KMS-11 (cell line): ENCODE results near the gene CTNNA2.

ENCODE experiments used
- H2AFZ ChIP-seq: fragments of 200-600 bp; sonication (generic); 2 replicates; pipeline ENCODE4 v1.6.1; 2016; ENCODE audit warnings: antibody characterized with exemption, mixed run types, low read depth
- H3K27ac ChIP-seq: fragments of 200-600 bp; sonication (generic); 2 replicates; pipeline ENCODE4 v1.6.1; 2016; ENCODE audit warnings: mild to moderate bottlenecking, mixed run types
- H3K27me3 ChIP-seq: fragments of 200-600 bp; sonication (generic); 2 replicates; pipeline ENCODE4 v1.6.1; 2017; ENCODE audit warnings: mild to moderate bottlenecking, low read depth, mixed run types, moderate library complexity; ENCODE audit not compliant: insufficient read depth
- H3K36me3 ChIP-seq: fragments of 200-600 bp; sonication (generic); 2 replicates; pipeline ENCODE4 v1.6.1; 2017; ENCODE audit warnings: mild to moderate bottlenecking, mixed run types; ENCODE audit not compliant: insufficient read depth
- H3K4me1 ChIP-seq: fragments of 200-600 bp; sonication (generic); 2 replicates; pipeline ENCODE4 v1.6.1; 2016; ENCODE audit warnings: mild to moderate bottlenecking, low read depth, mixed run types; ENCODE audit not compliant: poor library complexity, severe bottlenecking
- H3K4me2 ChIP-seq: fragments of 200-600 bp; sonication (generic); 2 replicates; pipeline ENCODE4 v1.7.0; 2016; ENCODE audit warnings: mild to moderate bottlenecking, mixed run types
- H3K4me3 ChIP-seq: fragments of 200-600 bp; sonication (generic); IDR thresholded peaks from 2 replicates; pipeline ENCODE4 v1.6.1; 2017; ENCODE audit warnings: low read depth, low read length, mixed read lengths; ENCODE audit not compliant: insufficient read depth
- H3K79me2 ChIP-seq: fragments of 200-600 bp; sonication (generic); 2 replicates; pipeline ENCODE4 v1.6.1; 2016; ENCODE audit warnings: low read depth, mixed run types; ENCODE audit not compliant: insufficient read depth
- H3K9ac ChIP-seq: fragments of 200-600 bp; sonication (generic); 2 replicates; pipeline ENCODE4 v1.6.1; 2016; ENCODE audit warnings: mild to moderate bottlenecking, mixed run types
- H4K20me1 ChIP-seq: fragments of 200-600 bp; sonication (generic); 2 replicates; pipeline ENCODE4 v1.6.1; 2016; ENCODE audit warnings: mild to moderate bottlenecking, mixed run types; ENCODE audit not compliant: insufficient read depth
- CTCF ChIP-seq: fragments of 200-600 bp; sonication (generic); conservative IDR thresholded peaks from 2 replicates; pipeline ENCODE4 v1.6.1; 2017; ENCODE audit warnings: low read depth, mild to moderate bottlenecking, antibody characterized with exemption, low read length, moderate library complexity, mixed read lengths

Gene CTNNA2

GRCh38 chr2:80242355-80242910, 729.6 kb downstream of the CTNNA2 start:
- no peak overlapping the region for H2AFZ ChIP-seq
- no peak overlapping the region for H3K9ac ChIP-seq
- no peak overlapping the region for H3K27ac ChIP-seq

GRCh38 chr2:80244905-80245584, 732.2 kb downstream of the CTNNA2 start:
- Histone ChIP-seq H3K4me2 (no peak overlapping the region), H3K4me1 (no peaks in the 10 kb centered on the region), H3K27ac (no peak overlapping the region), H3K79me2 (no peaks in the 10 kb centered on the region), H4K20me1 (no peaks in the 10 kb centered on the region), H3K9ac (no peak overlapping the region), H3K36me3 (no peaks in the 10 kb centered on the region), H2AFZ (no peak overlapping the region), H3K4me3 (no peak overlapping the region), H3K27me3 (no peaks in the 10 kb centered on the region)
- TF ChIP-seq CTCF, result no peak

More at GRCh38 chr2:80242355-80242910, 729.6 kb downstream of the CTNNA2 start:
- TF ChIP-seq CTCF, result no peak
- Histone ChIP-seq H3K4me2 (no peak overlapping the region), H4K20me1 (no peaks in the 10 kb centered on the region), H3K79me2 (no peaks in the 10 kb centered on the region), H3K4me1 (no peaks in the 10 kb centered on the region), H3K4me3 (no peak overlapping the region), H3K27me3 (no peaks in the 10 kb centered on the region), H3K36me3 (no peaks in the 10 kb centered on the region)

DNA sequence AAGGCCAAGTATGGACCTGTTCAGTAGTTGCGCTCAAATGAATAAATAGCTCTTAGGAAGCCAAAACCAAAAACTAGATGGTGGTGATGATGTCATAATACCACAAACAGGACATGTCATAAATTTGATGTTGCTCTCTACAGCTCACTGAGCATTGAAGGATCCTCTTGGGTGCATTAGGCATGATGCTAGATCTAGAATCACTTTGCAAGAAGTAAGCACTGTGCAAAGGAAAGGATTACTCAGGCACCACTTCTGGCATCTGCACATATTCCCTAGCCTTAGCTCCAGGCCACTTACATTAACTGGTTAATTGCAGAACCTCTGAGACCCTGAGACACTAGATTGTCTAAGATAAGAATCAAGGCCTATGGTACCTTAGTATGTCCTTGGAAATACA, 733.7 kb downstream of the CTNNA2 start:
- Histone ChIP-seq H3K79me2 (no peaks in the 10 kb centered on the region), H4K20me1 (no peaks in the 10 kb centered on the region), H3K4me2 (no peak overlapping the region), H3K9ac (no peak overlapping the region), H3K36me3 (no peaks in the 10 kb centered on the region), H3K27me3 (no peaks in the 10 kb centered on the region), H2AFZ (no peak overlapping the region), H3K27ac (no peak overlapping the region), H3K4me3 (no peak overlapping the region), H3K4me1 (no peaks in the 10 kb centered on the region)
- TF ChIP-seq CTCF, result no peak

GRCh38 chr2:80247339-80247738, 734.5 kb downstream of the CTNNA2 start:
- no peak overlapping the region for H3K9ac ChIP-seq
- H3K4me1 ChIP-seq, result no peaks in the 10 kb centered on the region
- H3K27ac ChIP-seq, result no peak overlapping the region
- no peaks in the 10 kb centered on the region for H3K36me3 ChIP-seq
- no peak overlapping the region for H2AFZ ChIP-seq
- no peaks in the 10 kb centered on the region for H4K20me1 ChIP-seq
- H3K79me2 ChIP-seq, result no peaks in the 10 kb centered on the region
- no peak overlapping the region for H3K4me3 ChIP-seq
- H3K4me2 ChIP-seq, result no peak overlapping the region
- H3K27me3 ChIP-seq, result no peaks in the 10 kb centered on the region
- no peak for TF ChIP-seq CTCF
